Liver (tissue), 3 donors: ENCODE data around the gene TMEM255B.

Source experiments
- EGR1 ChIP-seq, 2 donors: IDR thresholded peaks; 2 replicates each; pipeline ENCODE4 v1.6.1; 2016 to 2018; ENCODE audit warnings: antibody characterized with exemption in 2 of 2, low read depth in 2 of 2
- GABPA ChIP-seq, 2 donors: IDR thresholded peaks in 1 of 2; conservative IDR thresholded peaks in 1 of 2; 2 replicates each; pipeline ENCODE4 v1.6.1; 2016; ENCODE audit warnings: antibody characterized with exemption in 2 of 2, mild to moderate bottlenecking in 1 of 2, moderate library complexity in 1 of 2
- HNF4G ChIP-seq: IDR thresholded peaks from 2 replicates; pipeline ENCODE4 v1.6.1; 2016; ENCODE audit warnings: antibody characterized with exemption
- JUND ChIP-seq, 2 donors: IDR thresholded peaks; 2 replicates each; pipeline ENCODE4 v1.6.1; 2016; ENCODE audit warnings: antibody characterized with exemption in 2 of 2
- NR2F2 ChIP-seq: IDR thresholded peaks from 2 replicates; pipeline ENCODE4 v1.6.1; 2016; ENCODE audit warnings: antibody characterized with exemption
- RAD21 ChIP-seq, 2 donors: IDR thresholded peaks; 2 replicates each; pipeline ENCODE4 v1.6.1; 2016; ENCODE audit warnings: antibody characterized with exemption in 2 of 2, mild to moderate bottlenecking in 2 of 2
- SP1 ChIP-seq: IDR thresholded peaks from 2 replicates; pipeline ENCODE4 v1.6.1; 2018; ENCODE audit warnings: antibody characterized with exemption, mild to moderate bottlenecking
- TAF1 ChIP-seq: conservative IDR thresholded peaks from 2 replicates; pipeline ENCODE4 v1.6.1; 2016; ENCODE audit warnings: antibody characterized with exemption, mild to moderate bottlenecking
- YY1 ChIP-seq: IDR thresholded peaks from 2 replicates; pipeline ENCODE4 v1.6.1; 2016; ENCODE audit warnings: antibody characterized with exemption, mild to moderate bottlenecking
- TF ChIP-seq, protein P1 (sequence below): fragments of 150-350 bp; IDR thresholded peaks from 2 replicates; pipeline ENCODE4 v1.5.1; 2017; ENCODE audit warnings: improper control_type of control experiment, low read depth, low read length; ENCODE audit not compliant: missing input control
- TF ChIP-seq, protein P2 (sequence below): IDR thresholded peaks from 2 replicates; pipeline ENCODE4 v1.6.1; 2016; ENCODE audit warnings: antibody characterized with exemption
- TF ChIP-seq, protein P3 (sequence below): IDR thresholded peaks from 2 replicates; pipeline ENCODE4 v1.6.1; 2016; ENCODE audit warnings: antibody characterized with exemption
- donor health status: healthy.
- donor health status: healthy.

DNA sequence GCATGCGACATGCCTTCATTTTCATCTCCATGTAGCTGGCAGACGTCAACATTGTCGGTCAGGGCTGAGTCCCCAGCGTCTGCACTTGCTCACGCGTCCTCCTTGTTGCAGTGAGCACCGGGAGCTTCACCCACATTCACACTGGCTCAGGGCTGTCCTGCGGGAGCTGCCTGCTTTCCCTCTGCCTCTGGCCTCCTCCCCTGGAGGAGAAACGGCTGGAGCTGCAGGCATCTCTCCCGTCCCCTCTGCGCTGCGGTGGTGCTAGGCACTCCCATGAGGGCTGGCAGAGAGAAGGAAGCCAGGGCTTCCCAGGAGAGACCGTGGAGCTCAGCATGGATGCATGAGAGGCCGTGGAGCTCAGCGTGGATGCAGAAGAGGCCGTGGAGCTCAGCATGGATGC lies 18.4 kb upstream of the TMEM255B start:
- TF ChIP-seq, protein P1, sequence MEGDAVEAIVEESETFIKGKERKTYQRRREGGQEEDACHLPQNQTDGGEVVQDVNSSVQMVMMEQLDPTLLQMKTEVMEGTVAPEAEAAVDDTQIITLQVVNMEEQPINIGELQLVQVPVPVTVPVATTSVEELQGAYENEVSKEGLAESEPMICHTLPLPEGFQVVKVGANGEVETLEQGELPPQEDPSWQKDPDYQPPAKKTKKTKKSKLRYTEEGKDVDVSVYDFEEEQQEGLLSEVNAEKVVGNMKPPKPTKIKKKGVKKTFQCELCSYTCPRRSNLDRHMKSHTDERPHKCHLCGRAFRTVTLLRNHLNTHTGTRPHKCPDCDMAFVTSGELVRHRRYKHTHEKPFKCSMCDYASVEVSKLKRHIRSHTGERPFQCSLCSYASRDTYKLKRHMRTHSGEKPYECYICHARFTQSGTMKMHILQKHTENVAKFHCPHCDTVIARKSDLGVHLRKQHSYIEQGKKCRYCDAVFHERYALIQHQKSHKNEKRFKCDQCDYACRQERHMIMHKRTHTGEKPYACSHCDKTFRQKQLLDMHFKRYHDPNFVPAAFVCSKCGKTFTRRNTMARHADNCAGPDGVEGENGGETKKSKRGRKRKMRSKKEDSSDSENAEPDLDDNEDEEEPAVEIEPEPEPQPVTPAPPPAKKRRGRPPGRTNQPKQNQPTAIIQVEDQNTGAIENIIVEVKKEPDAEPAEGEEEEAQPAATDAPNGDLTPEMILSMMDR = no peak
- TF ChIP-seq TAF1 = no peak
- TF ChIP-seq JUND (IDR thresholded peaks at IDR 0.05) = no peak
- TF ChIP-seq GABPA (IDR thresholded peaks at IDR 0.05 in 1 of 2, conservative IDR thresholded peaks at IDR 0.05 in 1 of 2) = no peak
- TF ChIP-seq, protein P2, sequence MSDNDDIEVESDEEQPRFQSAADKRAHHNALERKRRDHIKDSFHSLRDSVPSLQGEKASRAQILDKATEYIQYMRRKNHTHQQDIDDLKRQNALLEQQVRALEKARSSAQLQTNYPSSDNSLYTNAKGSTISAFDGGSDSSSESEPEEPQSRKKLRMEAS = no peak
- no peak for TF ChIP-seq EGR1 (IDR thresholded peaks at IDR 0.05; ENCODE audit: low read depth in 2 of 2)
- no peak for TF ChIP-seq SP1
- TF ChIP-seq YY1 = no peak
- no peak for TF ChIP-seq NR2F2
- TF ChIP-seq, protein P3, sequence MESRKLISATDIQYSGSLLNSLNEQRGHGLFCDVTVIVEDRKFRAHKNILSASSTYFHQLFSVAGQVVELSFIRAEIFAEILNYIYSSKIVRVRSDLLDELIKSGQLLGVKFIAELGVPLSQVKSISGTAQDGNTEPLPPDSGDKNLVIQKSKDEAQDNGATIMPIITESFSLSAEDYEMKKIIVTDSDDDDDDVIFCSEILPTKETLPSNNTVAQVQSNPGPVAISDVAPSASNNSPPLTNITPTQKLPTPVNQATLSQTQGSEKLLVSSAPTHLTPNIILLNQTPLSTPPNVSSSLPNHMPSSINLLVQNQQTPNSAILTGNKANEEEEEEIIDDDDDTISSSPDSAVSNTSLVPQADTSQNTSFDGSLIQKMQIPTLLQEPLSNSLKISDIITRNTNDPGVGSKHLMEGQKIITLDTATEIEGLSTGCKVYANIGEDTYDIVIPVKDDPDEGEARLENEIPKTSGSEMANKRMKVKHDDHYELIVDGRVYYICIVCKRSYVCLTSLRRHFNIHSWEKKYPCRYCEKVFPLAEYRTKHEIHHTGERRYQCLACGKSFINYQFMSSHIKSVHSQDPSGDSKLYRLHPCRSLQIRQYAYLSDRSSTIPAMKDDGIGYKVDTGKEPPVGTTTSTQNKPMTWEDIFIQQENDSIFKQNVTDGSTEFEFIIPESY = no peak
- TF ChIP-seq RAD21 (IDR thresholded peaks at IDR 0.05) = no peak
- no peak for TF ChIP-seq HNF4G
